ELR (cell line): ENCODE data around the gene TXNL4A.

Experiments
- DNase-seq: peaks from one replicate; pipeline ENCODE4 v3.0.0-alpha.2; 2015; ENCODE audit warnings: low read depth

TXNL4A gene

DNA sequence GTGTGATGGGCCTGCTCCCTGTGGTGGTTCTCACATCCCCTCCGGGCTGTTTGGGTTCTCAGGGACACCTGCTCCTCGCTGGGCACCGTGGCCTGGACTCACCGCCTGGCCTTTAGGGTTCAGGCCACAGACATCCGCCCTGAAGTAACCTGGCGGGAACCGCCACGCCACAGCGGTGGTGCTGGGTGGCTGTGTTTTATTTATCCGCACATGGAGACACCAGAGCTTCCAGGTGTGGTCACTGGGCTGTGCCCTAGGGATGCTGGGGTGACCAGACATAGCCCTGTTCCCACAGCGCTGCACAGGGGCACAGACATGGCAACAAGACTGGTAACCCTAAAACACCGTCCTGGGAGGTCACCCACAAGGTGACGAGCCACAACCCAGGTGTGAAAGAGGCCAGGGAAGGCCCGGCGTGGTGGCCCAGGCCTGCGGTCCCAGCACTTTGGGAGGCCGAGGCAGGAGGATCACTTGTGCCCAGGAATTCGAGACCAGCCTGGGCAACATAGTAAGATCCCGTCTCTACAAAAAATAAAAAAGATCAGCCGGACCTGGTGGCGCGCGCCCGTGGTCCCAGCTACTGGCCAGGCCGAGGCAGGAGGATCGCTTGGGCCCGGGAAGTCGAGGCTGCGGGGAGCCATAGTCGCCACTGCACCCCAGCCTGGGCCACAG lies 24.6 kb downstream of the TXNL4A start:
- DNase-seq, result no peak

DNA sequence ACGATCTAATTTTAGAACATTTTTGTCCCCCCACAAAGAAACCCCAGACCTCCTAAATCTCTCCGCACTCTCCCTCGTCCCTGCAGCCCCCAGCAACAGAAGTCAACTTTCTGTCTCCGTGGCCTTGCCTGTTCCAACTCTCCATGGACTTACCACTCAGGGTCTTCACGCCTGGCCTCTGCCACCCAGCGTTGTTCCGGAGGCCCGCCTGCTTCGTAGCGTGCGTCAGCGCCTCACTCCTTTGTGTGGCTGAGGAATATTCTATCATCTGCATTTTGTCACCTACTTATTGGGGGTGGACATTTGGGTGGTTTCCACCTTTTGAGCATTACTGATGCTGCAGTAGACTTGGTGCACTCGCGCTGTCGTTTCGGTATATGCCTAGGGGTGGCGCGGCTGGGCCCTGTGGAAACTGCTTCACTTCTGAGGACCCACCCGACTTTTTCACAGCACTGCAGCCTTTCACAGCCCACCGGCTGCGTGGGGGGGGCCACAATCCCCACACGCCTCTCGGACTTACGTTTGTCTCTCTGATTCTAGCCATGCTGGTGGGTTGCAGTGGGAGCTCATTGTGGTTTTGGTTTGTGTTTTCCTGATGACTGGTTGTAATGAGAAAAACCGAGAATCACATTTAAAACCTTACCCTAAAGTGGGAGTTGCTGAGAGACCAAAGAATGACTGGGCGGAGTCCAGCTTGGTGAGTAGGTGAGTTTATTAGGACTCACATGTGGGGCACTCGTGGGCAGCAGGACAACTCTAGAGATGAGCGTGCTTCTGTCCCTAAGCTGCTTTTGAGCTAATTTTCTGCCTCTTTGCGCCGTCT lies 25.3 kb downstream of the TXNL4A start:
- no peak for DNase-seq

DNA sequence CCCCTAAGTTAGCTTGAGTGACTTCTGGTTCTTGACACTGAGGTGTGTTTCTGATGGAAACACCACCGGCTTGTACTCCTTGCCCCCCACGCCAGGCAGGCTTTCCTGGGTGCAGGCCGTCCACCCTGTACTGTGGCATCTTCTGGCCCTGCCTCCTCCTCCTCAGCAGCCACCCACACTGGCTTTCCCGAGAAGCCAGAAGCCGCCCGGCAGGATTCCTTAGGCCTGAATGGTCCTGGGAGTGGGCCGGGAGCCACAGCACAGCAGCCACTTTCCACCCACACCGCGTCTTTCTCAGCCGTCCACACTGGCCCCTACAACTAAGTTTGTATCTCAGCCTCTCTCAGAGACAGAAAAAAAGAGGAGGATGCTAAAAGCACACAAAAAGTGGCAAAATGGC lies 26.1 kb downstream of the TXNL4A start:
- DNase-seq, result no peak

DNA sequence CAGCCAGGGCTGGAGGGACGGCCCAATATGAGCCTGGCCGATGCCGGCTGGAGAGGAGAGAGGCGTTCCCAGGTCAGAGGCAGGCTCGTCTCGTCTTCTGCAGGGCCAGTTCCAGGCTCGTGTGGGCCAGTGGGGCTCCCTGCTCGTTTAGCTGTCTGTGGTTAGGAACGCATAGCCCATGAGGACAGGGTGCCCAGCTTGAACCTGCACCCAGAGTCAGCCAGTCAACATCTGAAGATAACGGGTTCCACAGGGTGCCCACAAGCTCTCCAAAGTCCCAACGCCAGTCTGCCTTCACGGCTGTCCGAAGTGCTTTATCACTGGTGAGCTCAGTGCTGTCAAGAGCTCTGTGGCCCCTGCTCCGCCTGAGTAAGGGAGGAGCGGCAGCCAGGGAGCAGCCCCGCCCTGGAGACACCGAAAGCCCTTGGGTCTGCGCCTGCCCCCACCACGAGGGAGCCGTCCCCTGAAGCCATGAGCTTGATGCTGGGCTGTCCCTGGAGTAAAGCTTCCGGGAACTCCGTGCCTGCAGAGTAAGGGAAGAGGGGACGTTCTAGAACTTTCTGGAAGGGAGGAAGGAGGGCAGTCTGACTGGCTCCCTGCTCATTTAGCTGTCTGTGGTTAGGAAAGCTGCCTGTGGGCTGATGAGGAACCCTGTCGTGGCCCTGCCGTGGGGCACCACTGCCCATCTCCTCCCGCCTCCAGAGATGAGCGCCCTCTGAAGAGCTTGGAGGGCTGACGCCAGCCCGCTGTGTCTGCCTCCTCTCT lies 26.7 kb downstream of the TXNL4A start:
- DNase-seq, result no peak

DNA sequence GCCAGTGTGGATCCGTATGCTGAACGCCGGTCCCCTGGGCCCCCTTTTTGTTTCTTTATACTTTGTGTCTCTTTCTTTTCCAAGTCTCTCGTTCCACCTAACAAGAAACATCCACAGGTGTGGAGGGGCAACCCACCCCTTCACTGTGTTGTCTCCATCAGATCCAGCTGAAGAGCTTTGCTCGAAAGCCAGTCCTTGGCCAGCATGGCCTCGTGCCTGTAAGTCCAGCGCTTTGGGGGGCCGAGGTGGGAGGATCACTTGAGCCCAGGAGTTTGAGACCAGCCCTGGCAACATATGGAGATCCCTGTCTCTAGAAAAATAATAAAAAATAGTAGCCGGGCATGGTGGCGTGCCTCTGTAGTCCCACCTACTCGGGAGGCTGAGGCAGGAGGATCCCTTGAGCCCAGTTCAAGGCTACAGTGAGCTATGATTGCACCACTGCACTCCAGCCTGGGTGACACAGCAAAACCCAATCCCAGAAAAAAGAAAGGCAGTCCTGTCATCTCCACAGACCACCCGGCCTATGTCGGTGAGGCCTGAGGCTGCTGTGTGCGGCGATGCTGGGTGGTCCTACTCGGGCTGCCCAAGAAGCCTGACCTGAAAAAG lies 27.3 kb downstream of the TXNL4A start:
- DNase-seq, result no peak

DNA sequence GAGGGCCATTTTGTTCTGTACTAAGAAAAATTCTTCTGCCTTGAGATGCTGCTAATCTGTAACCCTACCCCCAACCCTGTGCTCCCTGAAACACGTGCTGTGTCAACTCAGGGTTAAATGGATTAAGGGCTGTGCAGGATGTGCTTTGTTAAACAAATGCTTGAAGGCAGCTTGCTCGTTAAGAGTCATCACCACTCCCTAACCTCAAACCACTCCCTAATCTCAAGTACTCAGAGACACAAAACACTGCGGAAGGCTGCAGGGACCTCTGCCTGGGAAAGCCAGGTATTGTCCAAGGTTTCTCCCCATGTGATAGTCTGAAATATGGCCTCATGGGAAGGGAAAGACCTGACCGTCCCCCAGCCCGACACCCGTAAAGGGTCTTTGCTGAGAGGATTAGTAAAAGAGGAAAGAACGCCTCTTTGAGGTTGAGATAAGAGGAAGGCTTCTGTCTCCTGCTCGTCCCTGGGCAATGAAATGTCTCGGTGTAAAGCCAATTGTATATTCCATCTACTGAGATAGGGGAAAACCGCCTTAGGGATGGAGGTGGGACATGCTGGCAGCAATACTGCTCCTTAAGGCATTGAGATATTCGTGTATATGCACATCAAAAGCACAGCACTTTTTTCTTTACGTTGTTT lies 28.1 kb downstream of the TXNL4A start:
- DNase-seq, result peak; percentile 76

DNA sequence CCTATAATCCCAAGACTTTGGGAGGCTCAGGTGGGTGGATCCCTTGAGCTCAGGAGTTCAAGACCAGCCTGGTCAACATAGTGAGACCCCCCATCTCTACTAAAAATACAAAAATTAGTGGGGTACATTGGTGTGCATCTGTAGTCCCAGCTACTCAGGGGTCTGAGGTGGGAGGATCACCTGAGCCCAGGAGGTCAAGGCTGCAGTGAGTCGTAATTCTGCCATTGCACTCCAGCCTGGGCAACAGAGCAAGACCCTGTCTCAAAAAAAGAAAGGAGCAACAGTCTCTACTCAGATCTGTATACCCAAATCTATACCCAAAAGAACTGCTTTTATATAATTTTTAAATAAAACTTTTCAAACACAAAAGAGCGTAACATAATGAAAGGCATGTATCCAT lies 29.4 kb downstream of the TXNL4A start:
- DNase-seq, result no peak

DNA sequence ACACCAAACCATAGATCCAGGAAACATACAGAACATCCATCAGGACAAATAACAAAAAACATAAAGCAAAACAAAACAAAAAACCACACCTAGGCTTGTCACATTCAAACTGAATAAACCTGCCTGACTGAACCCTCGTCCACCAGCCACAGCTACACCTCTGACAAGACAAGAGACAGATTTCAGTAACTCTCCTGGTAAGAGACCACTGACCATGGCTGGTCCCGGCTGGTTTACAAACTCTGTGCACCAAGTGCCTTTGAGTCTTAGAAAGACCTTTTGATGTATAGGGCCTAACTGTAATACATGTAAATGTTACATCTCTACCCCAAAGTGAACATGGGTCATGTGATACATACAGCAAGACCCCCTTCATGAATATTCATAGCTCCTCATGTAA lies 32.1 kb downstream of the TXNL4A start:
- DNase-seq, result no peak

DNA sequence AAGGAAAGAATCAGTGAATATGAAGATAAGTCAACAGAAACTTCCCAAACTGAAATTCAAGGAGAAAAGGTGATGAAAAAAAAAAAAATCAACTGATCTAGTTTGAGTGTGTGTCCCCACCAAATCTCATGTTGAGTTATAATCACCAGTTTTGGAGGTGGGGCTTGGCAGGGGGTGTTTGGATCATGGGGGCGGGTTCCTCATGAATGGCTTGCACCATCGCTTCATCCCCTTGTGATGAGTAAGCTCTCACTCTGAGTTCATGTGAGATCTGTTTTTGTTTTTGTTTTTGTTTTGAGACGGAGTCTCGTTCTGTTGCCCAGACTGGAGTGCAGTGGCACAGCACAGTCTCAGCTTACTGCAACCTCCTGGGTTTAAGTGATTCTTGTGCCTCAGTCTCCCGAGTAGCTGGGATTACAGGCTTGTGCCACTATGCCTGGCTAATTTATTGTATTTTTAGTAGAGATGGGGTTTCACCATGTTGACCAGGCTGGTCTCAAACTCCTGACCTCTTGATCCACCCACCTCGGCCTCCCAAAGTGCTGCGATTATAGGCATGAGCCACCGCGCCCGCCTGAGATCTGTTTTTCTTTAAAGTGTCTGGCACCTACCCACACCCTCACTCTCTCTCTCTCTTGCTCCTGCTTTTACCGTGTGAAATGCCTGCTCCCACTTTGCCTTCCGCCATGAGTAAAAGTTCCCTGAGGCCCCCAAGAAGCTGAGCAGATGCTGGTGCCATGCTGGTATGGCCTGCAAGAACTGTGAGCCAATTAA lies 32.9 kb downstream of the TXNL4A start:
- DNase-seq, result no peak

DNA sequence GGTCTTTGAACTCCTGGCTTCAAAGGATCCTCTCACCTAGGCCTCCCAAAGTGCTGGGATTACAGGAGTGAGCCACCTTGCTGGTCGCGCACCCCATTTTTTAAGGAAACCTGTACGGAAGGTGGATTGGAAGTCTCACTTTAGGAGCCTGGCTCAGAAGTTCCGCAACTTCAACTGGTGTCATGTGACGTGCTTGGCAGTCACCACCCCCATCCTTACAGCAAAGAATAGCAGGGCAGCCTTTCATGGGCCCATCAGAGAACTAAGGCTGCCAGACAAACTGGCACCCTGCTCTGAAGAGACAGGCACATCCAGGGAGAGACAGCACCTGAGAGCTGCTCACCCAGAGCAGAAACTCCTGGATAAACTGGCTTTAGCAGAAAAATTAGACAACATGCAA lies 33.6 kb downstream of the TXNL4A start:
- DNase-seq, result no peak

DNA sequence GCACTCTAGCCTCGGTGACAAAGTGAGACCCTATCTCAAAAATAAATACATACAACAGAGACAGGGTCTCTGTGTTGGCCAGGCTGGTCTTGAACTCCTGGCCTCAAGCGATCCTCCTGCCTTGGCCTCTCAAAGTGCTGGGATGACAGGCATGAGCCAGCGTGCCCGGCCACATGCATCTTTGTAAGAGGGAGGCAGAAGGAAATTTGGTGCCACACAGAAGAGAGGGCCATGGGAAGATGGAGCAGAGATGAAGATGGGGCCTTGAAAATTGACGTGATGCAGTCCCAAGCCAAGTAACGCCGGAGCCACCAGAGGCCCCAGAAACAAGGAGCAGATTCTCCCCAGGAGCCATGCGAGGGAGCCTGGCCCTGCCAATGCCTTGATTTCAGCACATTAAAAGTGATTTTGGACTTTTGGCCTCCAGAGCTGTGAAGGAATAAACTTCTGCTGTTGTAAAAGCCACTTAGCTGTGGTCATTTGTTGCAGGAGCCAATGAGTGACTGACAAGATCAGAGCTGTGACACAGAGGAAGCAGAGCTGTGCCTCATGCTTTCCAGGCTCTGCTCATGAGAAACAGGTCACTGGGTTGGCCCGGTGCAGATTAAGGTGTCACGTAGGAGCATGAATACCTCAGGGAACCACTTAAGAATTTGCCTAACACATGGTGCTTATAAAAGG lies 34.3 kb downstream of the TXNL4A start:
- no peak for DNase-seq

DNA sequence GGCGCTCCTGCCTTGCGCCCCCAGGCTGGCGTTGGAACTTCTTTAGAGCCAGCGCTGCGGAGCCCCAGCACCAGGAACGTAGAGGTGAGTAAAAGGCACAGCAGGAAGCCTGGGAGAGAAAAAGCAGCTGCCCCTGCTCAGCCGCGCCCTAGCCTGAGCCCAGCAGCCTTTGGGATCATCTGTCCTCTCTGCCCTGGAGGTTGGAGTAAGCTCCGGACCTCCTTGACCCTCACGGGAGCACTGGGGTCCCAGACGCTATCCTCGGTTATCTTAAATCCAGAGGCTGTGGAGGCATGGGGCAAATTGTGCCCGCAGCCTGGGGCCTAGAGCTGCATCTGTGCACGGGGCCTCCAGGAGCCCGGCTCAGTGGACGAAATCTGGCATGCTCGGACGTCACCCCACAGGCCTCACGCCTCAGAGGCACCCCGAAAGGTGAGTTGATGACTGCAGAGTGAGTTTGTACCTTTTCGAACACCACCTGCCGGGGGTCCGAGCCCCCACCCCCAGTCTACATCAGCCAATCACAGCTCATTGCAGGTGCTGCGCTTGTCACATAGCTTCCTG lies 35.3 kb downstream of the TXNL4A start:
- no peak for DNase-seq

DNA sequence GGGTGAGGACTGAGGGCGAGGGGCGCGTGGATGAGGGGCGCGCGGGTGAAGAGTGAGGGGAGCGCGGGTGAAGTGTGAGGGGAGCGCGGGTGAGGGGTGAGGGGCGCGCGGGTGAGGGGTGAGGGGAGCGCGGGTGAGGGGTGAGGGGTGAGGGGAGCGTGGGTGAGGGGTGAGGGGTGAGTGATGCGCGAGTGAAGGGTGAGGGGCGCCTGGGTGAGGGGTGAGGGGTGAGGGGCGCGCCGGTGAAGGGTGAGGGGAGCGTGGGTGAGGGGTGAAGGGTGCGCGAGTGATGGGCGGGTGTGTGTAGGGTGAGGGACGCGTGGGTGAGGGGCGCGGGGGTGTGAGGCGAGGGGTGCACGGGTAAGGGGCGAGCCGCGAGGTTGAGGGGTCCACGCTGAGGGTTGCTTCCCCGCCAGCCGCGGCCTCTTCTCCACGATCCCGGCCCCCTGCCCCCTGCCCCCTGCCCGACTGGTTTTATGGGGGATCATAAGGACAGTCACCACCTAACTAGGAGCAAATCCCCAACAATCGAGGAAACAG lies 35.8 kb downstream of the TXNL4A start:
- DNase-seq, result no peak

DNA sequence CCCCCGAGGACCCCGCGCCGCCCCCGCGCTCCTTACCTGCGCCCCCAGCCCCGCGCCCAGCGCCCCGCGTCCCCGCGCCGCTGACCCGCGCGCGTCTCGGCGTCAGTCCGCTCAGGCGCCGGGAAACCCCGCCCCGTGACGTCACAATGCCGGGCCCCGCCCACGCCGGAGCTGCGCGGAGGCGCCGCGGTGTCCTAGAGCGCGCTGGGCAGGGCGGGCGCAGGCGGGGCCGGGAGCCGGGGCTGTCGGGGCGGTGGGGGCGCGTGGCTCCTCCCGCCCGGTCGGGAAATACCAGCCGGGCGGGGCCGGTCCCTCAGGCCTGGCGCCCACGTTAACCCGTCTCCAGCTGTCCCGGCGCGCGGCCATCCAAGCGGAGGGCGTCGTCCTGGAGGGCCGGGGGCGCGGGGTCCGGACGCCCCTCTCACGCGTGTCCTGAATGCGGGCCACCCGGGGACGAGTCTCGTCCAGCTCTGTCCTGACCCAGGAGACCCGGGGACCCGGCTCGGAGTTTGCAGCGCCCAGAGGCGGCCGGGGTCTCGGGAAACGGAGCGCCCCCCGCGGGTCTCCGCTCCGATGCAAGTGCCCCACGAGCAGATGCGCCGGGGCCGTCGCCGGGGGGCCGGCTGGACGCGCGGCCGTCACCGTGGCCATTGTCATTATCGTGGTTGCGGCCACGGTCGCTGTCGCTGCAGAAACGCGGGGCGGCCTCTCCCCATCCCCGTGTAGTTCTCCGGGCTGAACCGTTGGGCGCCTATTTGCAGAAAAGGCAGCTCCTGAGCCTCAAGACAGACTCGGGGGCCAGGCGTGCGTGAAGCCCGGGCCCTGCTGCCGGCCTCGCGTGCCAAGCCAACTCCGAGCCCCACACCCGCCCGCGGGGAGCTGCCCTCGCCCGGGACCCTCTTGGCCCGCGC lies 36.6 kb downstream of the TXNL4A start, which contains the start of gene SLC66A2:
TSS of gene SLC66A2 (minus strand) at position 109 of the 911 bp plus-strand sequence. CDS start 727 bp downstream, outside the sequence.
- peak; percentile 86 for DNase-seq

DNA sequence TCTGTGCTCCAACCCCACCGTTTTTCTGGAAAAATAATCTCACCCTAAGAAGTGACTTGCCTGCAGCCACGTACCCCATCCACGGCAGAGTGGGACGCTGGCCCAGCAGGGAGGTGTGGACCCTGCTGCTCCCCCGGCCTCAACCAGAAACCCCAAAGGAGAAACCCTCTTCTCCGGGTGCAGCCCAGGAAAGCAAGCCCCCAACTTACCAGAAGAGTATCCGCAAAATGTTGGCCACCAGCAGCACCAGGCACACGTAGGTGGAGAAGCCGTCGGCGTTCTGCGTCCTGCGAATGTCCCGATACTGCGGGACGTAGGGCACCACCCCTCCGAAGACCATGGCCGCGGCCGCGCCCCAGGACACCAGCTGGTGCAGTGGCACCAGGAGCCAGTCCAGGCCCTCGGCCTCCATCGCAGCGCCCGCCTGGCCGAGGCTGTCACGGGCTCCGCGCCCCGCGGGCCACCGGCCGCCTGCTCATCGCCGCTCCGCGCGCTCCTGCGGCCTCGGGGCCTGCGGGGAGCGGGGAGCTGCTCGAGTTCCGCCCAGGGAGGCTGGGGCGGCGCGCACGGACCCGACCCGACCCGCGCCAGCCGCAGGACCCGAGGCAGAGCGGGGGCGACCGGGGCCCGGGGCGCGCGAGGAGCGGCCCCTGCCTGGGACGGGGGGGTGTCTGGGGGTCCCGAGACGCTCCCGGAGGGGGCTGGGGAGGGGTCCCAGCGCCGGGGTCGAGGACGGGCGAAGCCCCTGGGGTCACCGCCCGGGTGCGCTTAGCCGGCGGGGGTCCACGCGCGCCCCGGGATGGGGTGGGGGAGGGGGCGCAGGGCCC lies 37.6 kb downstream of the TXNL4A start:
- DNase-seq, result peak; percentile 53

DNA sequence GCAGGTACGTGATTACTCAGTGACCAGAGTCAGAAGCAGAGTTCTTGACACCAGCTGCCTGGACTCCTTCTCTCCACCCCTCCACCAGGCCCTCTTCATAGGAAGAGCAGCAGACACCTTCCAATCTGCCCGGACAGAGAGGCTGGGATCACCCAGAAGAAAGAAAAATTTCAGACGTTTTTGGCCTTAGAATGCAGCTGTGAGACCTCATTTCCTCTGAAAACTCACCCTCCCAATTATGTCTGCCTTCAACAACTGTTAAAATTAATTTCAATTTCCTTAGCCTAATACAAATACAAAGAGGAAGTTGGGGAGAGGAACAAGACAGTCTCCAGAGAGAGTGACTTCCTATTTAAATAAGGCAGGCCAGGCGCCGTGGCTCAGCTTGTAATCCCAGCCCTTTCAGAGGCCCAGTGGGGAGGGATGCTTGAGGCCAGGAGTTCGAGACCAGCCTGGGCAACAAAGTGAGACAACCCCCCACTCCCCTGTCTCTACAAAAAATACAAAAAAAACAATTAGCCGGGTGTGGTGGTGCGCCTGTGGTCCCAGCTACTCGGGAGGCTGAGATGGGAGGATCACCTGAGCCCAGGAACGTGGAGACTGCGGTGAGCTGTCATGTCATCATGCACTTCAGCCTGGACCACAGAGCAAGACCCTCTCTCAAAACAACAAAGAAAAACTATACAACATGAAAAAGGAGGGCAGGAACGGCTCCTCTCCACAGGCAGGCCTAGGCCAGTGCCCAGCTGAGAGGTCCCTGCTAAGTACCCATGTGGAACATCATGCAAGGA lies 38.5 kb downstream of the TXNL4A start:
- no peak for DNase-seq
